K562 (cell line): ENCODE measurements around the gene MRTFB. TPM values are rescaled to one million over a fixed set of nuclear protein-coding genes. Genes with fewer than 3 reads are reported as not detected.

Source experiments
- ATAC-seq: fragments of 200-7000 bp; cut with Tn5 transposase; 3 replicates; pipeline ENCODE4 v1.9.1; 2020; ENCODE audit warnings: moderate library complexity
- BruUV-seq: library from RNA; stranded (reverse); fragments of 400-500 nt; replicated peaks from 2 replicates; lab custom pipeline; 2021; lab: Mats Ljungman, UMichigan
- CTCF ChIA-PET: fragments of 300-600 bp; formaldehyde crosslinking; extraction: SDS; loops from one replicate; lab custom pipeline; 2021; ENCODE audit warnings: low intra/inter-chr PET ratio; lab: Yijun Ruan, JAX
- POLR2A ChIA-PET: fragments of 300-600, 350-650 bp; sonication (Branson Sonifier 250); formaldehyde crosslinking; extraction: SDS; loops from one replicate; lab custom pipeline; 2021; ENCODE audit warnings: antibody characterized with exemption, inconsistent platforms; lab: Yijun Ruan, JAX
- DNase-seq, 4 experiments: peaks; one replicate each; pipeline versions ENCODE4 v3.0.0 to v3.0.0-alpha.2; 2011 to 2018; ENCODE audit warnings: low spot score in 3 of 4, mixed read lengths in 3 of 4; ENCODE audit errors: extremely low read depth in 1 of 4
- FAIRE-seq: peaks from 2 replicates; lab custom pipeline; 2011; peaks lifted over from hg19 to GRCh38; lab: Jason Lieb, UNC
- H2AFZ ChIP-seq: 2 replicates; pipeline ENCODE4 v1.6.0; 2011; ENCODE audit warnings: low read depth, low read length, control low read depth, inconsistent platforms
- H3K27ac ChIP-seq: fragments of 200-600 bp; 3 replicates; pipeline ENCODE4 v1.8.0; 2011; ENCODE audit warnings: low read depth, mild to moderate bottlenecking, control low read depth, inconsistent platforms, low read length, moderate library complexity, mixed read lengths; ENCODE audit errors: extremely low read depth
- H3K27me3 ChIP-seq, 2 experiments: fragments of 300-600 bp in 1 of 2; 2 replicates in 1 of 2; 3 replicates in 1 of 2; pipeline versions ENCODE4 v1.6.0 to v1.8.0; 2011; ENCODE audit warnings: inconsistent platforms in 2 of 2, low read length in 2 of 2, mild to moderate bottlenecking in 1 of 2, mixed read lengths in 1 of 2, moderate library complexity in 1 of 2; ENCODE audit not compliant: control insufficient read depth in 2 of 2, insufficient read depth in 2 of 2
- H3K36me3 ChIP-seq: fragments of 300-600 bp; 3 replicates; pipeline ENCODE4 v1.8.0; 2011; ENCODE audit warnings: mild to moderate bottlenecking, low read length, inconsistent platforms; ENCODE audit not compliant: control insufficient read depth, insufficient read depth
- H3K4me1 ChIP-seq, 2 experiments: fragments of 200-600 bp in 1 of 2; replicated peaks in 1 of 2; 2 replicates in 1 of 2; 3 replicates in 1 of 2; pipeline versions ENCODE4 v1.5.1 to v1.8.0; 2011; ENCODE audit warnings: inconsistent platforms in 2 of 2, low read length in 2 of 2, mild to moderate bottlenecking in 1 of 2, mixed read lengths in 1 of 2, moderate library complexity in 1 of 2; ENCODE audit not compliant: control insufficient read depth in 2 of 2, insufficient read depth in 2 of 2
- H3K4me2 ChIP-seq: 2 replicates; pipeline ENCODE4 v1.6.1; 2011; ENCODE audit warnings: low read length, control low read depth, inconsistent platforms, mixed read lengths; ENCODE audit not compliant: insufficient read depth
- H3K4me3 ChIP-seq: fragments of 200-600 bp; sonication (generic), shearing (Covaris generic); 2 replicates; pipeline ENCODE4 v1.5.1; 2016; ENCODE audit warnings: control low read depth, inconsistent platforms
- H3K79me2 ChIP-seq: fragments of 200-600 bp; 3 replicates; pipeline ENCODE4 v1.8.0; 2011; ENCODE audit warnings: low read length, inconsistent platforms; ENCODE audit not compliant: control insufficient read depth, insufficient read depth
- H3K9ac ChIP-seq, 2 experiments: 2 replicates each; pipeline versions ENCODE4 v1.6.0 to v1.6.1; 2011; ENCODE audit warnings: low read depth in 2 of 2, low read length in 2 of 2, control low read depth in 1 of 2, inconsistent platforms in 1 of 2, mild to moderate bottlenecking in 1 of 2, mixed read lengths in 1 of 2; ENCODE audit not compliant: insufficient read depth in 1 of 2
- H3K9me1 ChIP-seq: one replicate; pipeline ENCODE4 v1.6.0; 2011; ENCODE audit warnings: inconsistent platforms, mild to moderate bottlenecking, low read length, moderate library complexity; ENCODE audit not compliant: control insufficient read depth, insufficient read depth
- H3K9me3 ChIP-seq: replicated peaks from 2 replicates; pipeline ENCODE4 v1.5.1; 2011; ENCODE audit warnings: low read depth, low read length, inconsistent platforms; ENCODE audit not compliant: control insufficient read depth, insufficient read depth
- H4K20me1 ChIP-seq: replicated peaks from 2 replicates; pipeline ENCODE4 v1.6.1; 2011; ENCODE audit warnings: low read length, inconsistent platforms, mixed read lengths; ENCODE audit not compliant: control insufficient read depth, insufficient read depth
- ETV6 ChIP-seq, 3 experiments: fragments of 150-350 bp in 1 of 3; sonication (generic) in 1 of 3; formaldehyde crosslinking in 1 of 3; IDR thresholded peaks; 2 replicates each; pipeline versions ENCODE4 v1.6.1 to v1.8.0; 2014 to 2022; ENCODE audit warnings: borderline replicate concordance in 2 of 3, low read depth in 2 of 3, antibody characterized with exemption in 1 of 3, low read length in 1 of 3, mild to moderate bottlenecking in 1 of 3, missing genetic modification reagents in 1 of 3
- MAFG ChIP-seq: fragments of 450-650 bp; conservative IDR thresholded peaks from 2 replicates; pipeline ENCODE4 v1.6.1; 2016; ENCODE audit warnings: missing genetic modification characterization, missing compliant biosample characterization
- WGBS: fragments of 100-300 bp; shearing (Covaris generic); methylation state at CpG from one replicate; pipeline ENCODE4 v1.1.6; 2016; ENCODE audit warnings: low coverage, mixed read lengths; ENCODE audit not compliant: insufficient coverage; ENCODE audit errors: missing lambda C conversion rate; 5-methylcytosine and 5-hydroxymethylcytosine counted together
- in situ Hi-C: fragments of 300-500 bp; cut with MboI; formaldehyde crosslinking; loops from 4 replicates; pipeline ENCODE4 v1.15.0; 2018; ENCODE audit warnings: inconsistent platforms, mixed read lengths
- intact Hi-C: fragments of 100-400 bp; cut with micrococcal nuclease; formaldehyde crosslinking; loops from 2 replicates; pipeline ENCODE4 v1.14.2; 2022
- polyA plus RNA-seq, 8 experiments: library from polyadenylated mRNA; depleted of rRNA in 4 of 8; stranded (reverse) in 5 of 8; unstranded in 3 of 8; fragments of >200 nt; fragmentation: Nextera tagmentation in 2 of 8; fragmentation: Illumina TruSeq in 1 of 8; extraction: Ambion mirVana in 2 of 8; extraction: Trizol in 1 of 8; gene quantifications; 2 replicates each; pipeline versions ENCODE4 v1.2.1 to v1.2.3, GENCODE V29; 2011 to 2014; ENCODE audit warnings: inconsistent platforms in 1 of 8, missing spikeins in 1 of 8
- total RNA-seq, 7 experiments: library from RNA; depleted of rRNA in 6 of 7; stranded (reverse); fragments of >200 nt in 6 of 7; fragmentation: Illumina TruSeq in 2 of 7; extraction: Trizol in 2 of 7; gene quantifications; 2 replicates each; pipeline versions ENCODE4 v1.2.1 to v1.2.3, GENCODE V29; 2011 to 2021; ENCODE audit warnings: low replicate concordance in 1 of 7

MRTFB gene
- total and polyA plus RNA-seq, 9 of the 15 experiments (the other 6 are each of a cell fraction or from before 2014, with no cell fraction given), result 2.2 to 12.7 (median 7.0) TPM

DNA sequence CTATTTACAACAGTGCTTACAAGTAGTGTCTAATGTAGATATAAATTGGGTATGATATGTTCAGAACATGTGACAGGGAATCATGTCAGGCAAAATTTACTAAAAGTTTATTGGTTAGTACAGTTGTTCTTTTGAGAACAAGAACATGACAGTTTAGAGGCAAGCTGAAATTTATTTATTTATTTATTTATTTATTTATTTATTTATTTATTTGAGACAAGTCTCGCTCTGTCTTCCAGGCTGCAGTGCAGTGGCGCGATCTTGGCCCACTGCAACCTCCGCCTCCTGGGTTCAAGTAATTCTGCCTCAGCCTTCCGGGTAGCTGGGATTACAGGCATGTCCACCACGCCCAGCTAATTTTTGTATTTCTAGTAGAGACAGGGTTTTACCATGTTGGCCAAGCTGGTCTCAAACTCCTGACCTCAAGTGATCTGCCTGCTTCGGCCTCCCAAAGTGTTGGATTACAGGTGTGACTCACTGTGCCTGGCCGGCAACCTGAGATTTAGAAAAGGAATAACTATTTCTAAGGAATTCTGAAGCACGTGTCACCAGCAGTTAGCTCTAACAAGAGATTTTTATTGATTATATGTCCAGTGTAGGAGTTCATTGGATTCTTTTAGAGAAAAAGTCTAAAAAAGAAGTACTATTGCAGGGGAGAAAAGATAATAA, 24.9 kb downstream of the MRTFB start:
- TF ChIP-seq ETV6 (IDR thresholded peaks at IDR 0.05; ENCODE audit: borderline replicate concordance in 1 of 2, low read depth in 2 of 2, low read length in 1 of 2), result no peak
- TF ChIP-seq ETV6 (CRISPR knock-in tag; IDR thresholded peaks at IDR 0.05; ENCODE audit: borderline replicate concordance), result no peak
- TF ChIP-seq MAFG (tag), result no peak
- 82% methylated on average over 9 of the region's 9 CpGs for WGBS
- H3K79me2 ChIP-seq, result no peaks in the 10 kb centered on the region
- no peak overlapping the region for H3K4me3 ChIP-seq
- no peaks in the 10 kb centered on the region for H3K9me1 ChIP-seq
- no TSS peak for BruUV-seq
- H3K36me3 ChIP-seq, result no peaks in the 10 kb centered on the region
- no peak overlapping the region for H3K9ac ChIP-seq
- ChIA-PET CTCF (no interaction called here), POLR2A (interaction anchor here (1.1 to 1.4 kb wide), 3 partner anchors 13 to 19 kb away, joined by 3 to 7 read pairs (median 3); no protein-coding TSS in a partner anchor)
- H3K27me3 ChIP-seq, result no peaks in the 10 kb centered on the region
- 0 out of 2 replicates have a peak, but pooled peaks cover 5% of the 10 kb centered on the region for H4K20me1 ChIP-seq
- in situ Hi-C loops (no loop called here), intact Hi-C loops (no loop called here)
- H2AFZ ChIP-seq, result no peak overlapping the region
- no peaks in the 10 kb centered on the region for H3K4me1 ChIP-seq
- H3K4me2 ChIP-seq, result no peak overlapping the region
- FAIRE-seq, result no peak
- DNase-seq, result no peak
- no peak overlapping the region for H3K27ac ChIP-seq
- H3K9me3 ChIP-seq, result no peaks in the 10 kb centered on the region
- no peak for ATAC-seq
